ENCODE results near the gene MAP3K21. TPM values are rescaled to one million over a fixed set of nuclear protein-coding genes. Genes with fewer than 3 reads are reported as not detected.
A peak's percentile ranks its signal among the peaks of the same experiment; 100 is the strongest.

The MAP3K21 gene
- polyA plus RNA-seq, 2 donors = 1.4 TPM

- Histone ChIP-seq H3K27me3 (ENCODE audit: control insufficient read depth in 1 of 2, insufficient read depth in 2 of 2, low read length in 2 of 2) (no peaks in the 10 kb centered on the region), H3K4me3 (ENCODE audit: low read depth in 1 of 2, low read length in 2 of 2) (no peak overlapping the region), H3K36me3 (ENCODE audit: control insufficient read depth in 2 of 2, insufficient read depth in 2 of 2, low read length in 1 of 2) (no peaks in the 10 kb centered on the region), H3K4me1 (ENCODE audit: control insufficient read depth in 2 of 2, insufficient read depth in 2 of 2, low read length in 1 of 2) (no peaks in the 10 kb centered on the region), H3K27ac (ENCODE audit: low read depth in 2 of 2, low read length in 1 of 2) (no peak overlapping the region), H3K9me3 (ENCODE audit: control insufficient read depth in 2 of 2, insufficient read depth in 1 of 2, low read depth in 1 of 2, low read length in 1 of 2) (no peaks in the 10 kb centered on the region)
- 81 to 85% methylated on average over 2 of the region's 2 CpGs for WGBS, 2 donors
Measured at GRCh38 chr1:233320023-233320422, 7.5 kb upstream of the MAP3K21 start.

GRCh38 chr1:233323718-233324117, 3.8 kb upstream of the MAP3K21 start:
- Histone ChIP-seq H3K27me3 (ENCODE audit: control insufficient read depth in 1 of 2, insufficient read depth in 2 of 2, low read length in 2 of 2) (no peaks in the 10 kb centered on the region), H3K36me3 (ENCODE audit: control insufficient read depth in 2 of 2, insufficient read depth in 2 of 2, low read length in 1 of 2) (no peaks in the 10 kb centered on the region), H3K27ac (ENCODE audit: low read depth in 2 of 2, low read length in 1 of 2) (no peak overlapping the region), H3K4me3 (ENCODE audit: low read depth in 1 of 2, low read length in 2 of 2) (no peak overlapping the region), H3K4me1 (ENCODE audit: control insufficient read depth in 2 of 2, insufficient read depth in 2 of 2, low read length in 1 of 2) (peaks cover 2% of the 10 kb centered on the region in 2 donors), H3K9me3 (ENCODE audit: control insufficient read depth in 2 of 2, insufficient read depth in 1 of 2, low read depth in 1 of 2, low read length in 1 of 2) (no peaks in the 10 kb centered on the region)
- WGBS, 2 donors = 63 to 86% methylated on average over 1 of the region's 1 CpG

- H3K27me3 ChIP-seq (ENCODE audit: control insufficient read depth in 1 of 2, insufficient read depth in 2 of 2, low read length in 2 of 2) = no peaks in the 10 kb centered on the region
- peaks cover 4 to 6% of the 10 kb centered on the region in 2 donors for H3K4me1 ChIP-seq (ENCODE audit: control insufficient read depth in 2 of 2, insufficient read depth in 2 of 2, low read length in 1 of 2)
- H3K27ac ChIP-seq (ENCODE audit: low read depth in 2 of 2, low read length in 1 of 2) = no peak overlapping the region
- H3K4me3 ChIP-seq (ENCODE audit: low read depth in 1 of 2, low read length in 2 of 2) = no peak overlapping the region
- no peaks in the 10 kb centered on the region for H3K9me3 ChIP-seq (ENCODE audit: control insufficient read depth in 2 of 2, insufficient read depth in 1 of 2, low read depth in 1 of 2, low read length in 1 of 2)
- H3K36me3 ChIP-seq (ENCODE audit: control insufficient read depth in 2 of 2, insufficient read depth in 2 of 2, low read length in 1 of 2) = no peaks in the 10 kb centered on the region
Measured at GRCh38 chr1:233326319-233326718, 1.2 kb upstream of the MAP3K21 start.

GRCh38 chr1:233326811-233327650, 493 bp upstream of the MAP3K21 start:
- H3K27me3 ChIP-seq (ENCODE audit: control insufficient read depth in 1 of 2, insufficient read depth in 2 of 2, low read length in 2 of 2) = no peaks in the 10 kb centered on the region
- H3K4me3 ChIP-seq (ENCODE audit: low read depth in 1 of 2, low read length in 2 of 2) = peak overlapping the region; percentile 34 to 65
- H3K36me3 ChIP-seq (ENCODE audit: control insufficient read depth in 2 of 2, insufficient read depth in 2 of 2, low read length in 1 of 2) = no peaks in the 10 kb centered on the region
- WGBS, 2 donors = 2 to 4% methylated on average over 36 to 48 of the region's 49 CpGs
- no peaks in the 10 kb centered on the region for H3K9me3 ChIP-seq (ENCODE audit: control insufficient read depth in 2 of 2, insufficient read depth in 1 of 2, low read depth in 1 of 2, low read length in 1 of 2)
- H3K4me1 ChIP-seq (ENCODE audit: control insufficient read depth in 2 of 2, insufficient read depth in 2 of 2, low read length in 1 of 2) = peaks cover 4 to 6% of the 10 kb centered on the region in 2 donors
- H3K27ac ChIP-seq (ENCODE audit: low read depth in 2 of 2, low read length in 1 of 2) = peak overlapping the region; percentile 24 to 58

GRCh38 chr1:233328142-233328921, 808 bp downstream of the MAP3K21 start:
- Histone ChIP-seq H3K4me1 (ENCODE audit: control insufficient read depth in 2 of 2, insufficient read depth in 2 of 2, low read length in 1 of 2) (peaks cover 4 to 6% of the 10 kb centered on the region in 2 donors), H3K36me3 (ENCODE audit: control insufficient read depth in 2 of 2, insufficient read depth in 2 of 2, low read length in 1 of 2) (no peaks in the 10 kb centered on the region), H3K9me3 (ENCODE audit: control insufficient read depth in 2 of 2, insufficient read depth in 1 of 2, low read depth in 1 of 2, low read length in 1 of 2) (no peaks in the 10 kb centered on the region), H3K4me3 (ENCODE audit: low read depth in 1 of 2, low read length in 2 of 2) (peak overlapping the region; percentile 65 to 80), H3K27ac (ENCODE audit: low read depth in 2 of 2, low read length in 1 of 2) (peak overlapping the region in 1 of 2 donors; percentile 67), H3K27me3 (ENCODE audit: control insufficient read depth in 1 of 2, insufficient read depth in 2 of 2, low read length in 2 of 2) (no peaks in the 10 kb centered on the region)
- WGBS, 2 donors = 1% methylated on average over 77 to 96 of the region's 96 CpGs

- Histone ChIP-seq H3K9me3 (ENCODE audit: control insufficient read depth in 2 of 2, insufficient read depth in 1 of 2, low read depth in 1 of 2, low read length in 1 of 2) (no peaks in the 10 kb centered on the region), H3K4me1 (ENCODE audit: control insufficient read depth in 2 of 2, insufficient read depth in 2 of 2, low read length in 1 of 2) (peaks cover 4 to 6% of the 10 kb centered on the region in 2 donors), H3K27me3 (ENCODE audit: control insufficient read depth in 1 of 2, insufficient read depth in 2 of 2, low read length in 2 of 2) (no peaks in the 10 kb centered on the region), H3K36me3 (ENCODE audit: control insufficient read depth in 2 of 2, insufficient read depth in 2 of 2, low read length in 1 of 2) (no peaks in the 10 kb centered on the region), H3K27ac (ENCODE audit: low read depth in 2 of 2, low read length in 1 of 2) (no peak overlapping the region), H3K4me3 (ENCODE audit: low read depth in 1 of 2, low read length in 2 of 2) (no peak overlapping the region)
- 69 to 81% methylated on average over 8 of the region's 8 CpGs for WGBS, 2 donors
Measured at GRCh38 chr1:233331676-233332519, 4.4 kb downstream of the MAP3K21 start.

GRCh38 chr1:233333086-233333485, 5.6 kb downstream of the MAP3K21 start:
- Histone ChIP-seq H3K27ac (ENCODE audit: low read depth in 2 of 2, low read length in 1 of 2) (no peak overlapping the region), H3K4me1 (ENCODE audit: control insufficient read depth in 2 of 2, insufficient read depth in 2 of 2, low read length in 1 of 2) (peaks cover 4 to 6% of the 10 kb centered on the region in 2 donors), H3K27me3 (ENCODE audit: control insufficient read depth in 1 of 2, insufficient read depth in 2 of 2, low read length in 2 of 2) (no peaks in the 10 kb centered on the region), H3K4me3 (ENCODE audit: low read depth in 1 of 2, low read length in 2 of 2) (no peak overlapping the region), H3K9me3 (ENCODE audit: control insufficient read depth in 2 of 2, insufficient read depth in 1 of 2, low read depth in 1 of 2, low read length in 1 of 2) (no peaks in the 10 kb centered on the region), H3K36me3 (ENCODE audit: control insufficient read depth in 2 of 2, insufficient read depth in 2 of 2, low read length in 1 of 2) (no peaks in the 10 kb centered on the region)
- WGBS, 2 donors = 87 to 94% methylated on average over 1 of the region's 1 CpG

- no peak overlapping the region for H3K4me3 ChIP-seq (ENCODE audit: low read depth in 1 of 2, low read length in 2 of 2)
- H3K9me3 ChIP-seq (ENCODE audit: control insufficient read depth in 2 of 2, insufficient read depth in 1 of 2, low read depth in 1 of 2, low read length in 1 of 2) = no peaks in the 10 kb centered on the region
- no peak overlapping the region for H3K27ac ChIP-seq (ENCODE audit: low read depth in 2 of 2, low read length in 1 of 2)
- 88 to 92% methylated on average over 7 of the region's 7 CpGs for WGBS, 2 donors
- no peaks in the 10 kb centered on the region for H3K4me1 ChIP-seq (ENCODE audit: control insufficient read depth in 2 of 2, insufficient read depth in 2 of 2, low read length in 1 of 2)
- no peaks in the 10 kb centered on the region for H3K27me3 ChIP-seq (ENCODE audit: control insufficient read depth in 1 of 2, insufficient read depth in 2 of 2, low read length in 2 of 2)
- no peaks in the 10 kb centered on the region for H3K36me3 ChIP-seq (ENCODE audit: control insufficient read depth in 2 of 2, insufficient read depth in 2 of 2, low read length in 1 of 2)
Measured at GRCh38 chr1:233334092-233334491, 6.6 kb downstream of the MAP3K21 start.

Data from esophagus (tissue), 2 donors.